ENCODE results near the gene TWIST2.

DNA sequence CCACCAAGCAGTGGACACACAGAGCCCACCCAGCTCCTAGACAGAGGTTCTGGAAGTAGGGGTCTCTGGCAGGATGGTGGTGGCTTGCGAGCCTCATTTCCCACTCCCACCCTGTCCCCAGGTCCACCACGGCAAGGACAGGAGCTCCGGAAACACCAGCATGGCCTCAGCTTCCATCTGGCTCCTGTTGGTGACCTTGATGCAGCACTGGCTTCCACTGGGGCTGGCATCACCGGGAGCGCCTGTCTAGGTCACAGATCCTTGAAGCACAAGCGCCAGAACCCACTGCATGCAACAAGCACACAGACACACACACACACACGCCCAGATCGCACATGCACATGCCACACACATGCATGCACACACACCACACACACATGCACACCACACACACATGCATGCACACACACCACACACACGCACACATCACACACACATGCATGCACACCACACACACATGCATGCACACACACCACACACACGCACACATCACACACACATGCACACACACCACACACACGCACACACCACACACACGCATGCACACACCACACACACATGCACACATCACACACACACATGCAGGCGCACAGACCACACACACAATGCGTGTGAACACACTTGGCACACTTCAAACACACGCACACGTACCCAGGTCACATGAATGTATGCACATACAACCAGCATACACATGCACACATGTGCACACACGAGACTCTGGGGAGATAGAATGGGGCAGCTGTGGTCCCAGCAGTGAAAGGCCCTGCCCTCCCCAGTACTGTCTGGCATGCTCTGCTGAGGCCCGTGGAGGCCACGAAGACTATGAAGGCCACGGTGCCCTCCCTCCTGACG lies 63.7 kb downstream of the TWIST2 start:
- TF ChIP-seq EP300 (IDR thresholded peaks at IDR 0.05) (no peak), POLR2A (IDR thresholded peaks at IDR 0.05) (no peak)
- TF ChIP-seq, protein P1, sequence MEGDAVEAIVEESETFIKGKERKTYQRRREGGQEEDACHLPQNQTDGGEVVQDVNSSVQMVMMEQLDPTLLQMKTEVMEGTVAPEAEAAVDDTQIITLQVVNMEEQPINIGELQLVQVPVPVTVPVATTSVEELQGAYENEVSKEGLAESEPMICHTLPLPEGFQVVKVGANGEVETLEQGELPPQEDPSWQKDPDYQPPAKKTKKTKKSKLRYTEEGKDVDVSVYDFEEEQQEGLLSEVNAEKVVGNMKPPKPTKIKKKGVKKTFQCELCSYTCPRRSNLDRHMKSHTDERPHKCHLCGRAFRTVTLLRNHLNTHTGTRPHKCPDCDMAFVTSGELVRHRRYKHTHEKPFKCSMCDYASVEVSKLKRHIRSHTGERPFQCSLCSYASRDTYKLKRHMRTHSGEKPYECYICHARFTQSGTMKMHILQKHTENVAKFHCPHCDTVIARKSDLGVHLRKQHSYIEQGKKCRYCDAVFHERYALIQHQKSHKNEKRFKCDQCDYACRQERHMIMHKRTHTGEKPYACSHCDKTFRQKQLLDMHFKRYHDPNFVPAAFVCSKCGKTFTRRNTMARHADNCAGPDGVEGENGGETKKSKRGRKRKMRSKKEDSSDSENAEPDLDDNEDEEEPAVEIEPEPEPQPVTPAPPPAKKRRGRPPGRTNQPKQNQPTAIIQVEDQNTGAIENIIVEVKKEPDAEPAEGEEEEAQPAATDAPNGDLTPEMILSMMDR (IDR thresholded peaks at IDR 0.05), result no peak
